HCT116 (cell line): ENCODE results near the gene ATRN. TPM values are rescaled to one million over a fixed set of nuclear protein-coding genes. Genes with fewer than 3 reads are reported as not detected.

Experiments used
- ATAC-seq: fragments of 200-7000 bp; cut with Tn5 transposase; 2 replicates; pipeline ENCODE4 v1.9.1; 2020; ENCODE audit warnings: mild to moderate bottlenecking, moderate library complexity
- BruUV-seq: library from RNA; stranded (reverse); fragments of 400-500 nt; replicated peaks from 2 replicates; lab custom pipeline; 2021; lab: Mats Ljungman, UMichigan
- CTCF ChIA-PET: fragments of 300-600 bp; sonication (Branson Sonifier 250); formaldehyde crosslinking; loops from one replicate; lab custom pipeline; 2021; ENCODE audit warnings: antibody characterized with exemption; lab: Charles Lee
- POLR2A ChIA-PET: fragments of 300-600, 350-600 bp; sonication (Branson Sonifier 250); formaldehyde crosslinking; loops from one replicate; lab custom pipeline; 2021; ENCODE audit warnings: antibody characterized with exemption; lab: Charles Lee
- RAD21 ChIA-PET, 2 experiments: fragments of 300-600 bp; sonication (Branson Sonifier 250); formaldehyde crosslinking; loops; one replicate each; lab custom pipeline; 2023; ENCODE audit warnings: low total read pairs in 2 of 2; ENCODE audit not compliant: uncharacterized antibody in 2 of 2, unreplicated experiment in 2 of 2, low non-redundant PET in 1 of 2; lab: Charles Lee
- DNase-seq: peaks from one replicate; pipeline ENCODE4 v3.0.0-alpha.2; 2010; ENCODE audit warnings: low read depth, low spot score
- H2AFZ ChIP-seq: fragments of 200-600 bp; shearing (Covaris generic), sonication (generic); 2 replicates; pipeline ENCODE4 v1.6.1; 2017; ENCODE audit warnings: low read depth, mixed run types, mixed read lengths, antibody characterized with exemption, low read length; ENCODE audit not compliant: poor library complexity, severe bottlenecking
- H3K27ac ChIP-seq: 2 replicates; pipeline ENCODE4 v1.5.1; 2012; ENCODE audit warnings: low read depth, low read length
- H3K27me3 ChIP-seq: fragments of 200-600 bp; sonication (generic); 2 replicates; pipeline ENCODE4 v1.6.1; 2016; ENCODE audit warnings: mixed run types, low read length, mixed read lengths; ENCODE audit not compliant: insufficient read depth
- H3K36me3 ChIP-seq, 2 experiments: fragments of 200-500 bp in 1 of 2; fragments of 200-600 bp in 1 of 2; sonication (Bioruptor generic) in 1 of 2; sonication (generic) in 1 of 2; 2 replicates each; pipeline versions ENCODE4 v1.5.1 to v1.6.1; 2014 to 2016; ENCODE audit warnings: low read length in 2 of 2, inconsistent platforms in 1 of 2, mixed read lengths in 1 of 2, mixed run types in 1 of 2; ENCODE audit not compliant: insufficient read depth in 2 of 2, control insufficient read depth in 1 of 2
- H3K4me1 ChIP-seq, 2 experiments: fragments of 200-600 bp in 1 of 2; sonication (generic) in 1 of 2; 2 replicates each; pipeline versions ENCODE4 v1.5.1 to v1.6.1; 2012 to 2017; ENCODE audit warnings: low read length in 2 of 2, inconsistent platforms in 1 of 2, mild to moderate bottlenecking in 1 of 2, mixed read lengths in 1 of 2, mixed run types in 1 of 2, moderate library complexity in 1 of 2; ENCODE audit not compliant: insufficient read depth in 2 of 2, control insufficient read depth in 1 of 2
- H3K4me2 ChIP-seq: fragments of 200-600 bp; sonication (generic); 2 replicates; pipeline ENCODE4 v1.6.1; 2017; ENCODE audit warnings: mixed run types, low read length, mixed read lengths
- H3K4me3 ChIP-seq, 2 experiments: fragments of 200-600 bp in 1 of 2; sonication (generic) in 1 of 2; replicated peaks in 1 of 2; 2 replicates each; pipeline ENCODE4 v1.5.1; 2011 to 2016; ENCODE audit warnings: low read length in 2 of 2, control low read depth in 1 of 2, low read depth in 1 of 2, mild to moderate bottlenecking in 1 of 2, mixed read lengths in 1 of 2, mixed run types in 1 of 2
- H3K79me2 ChIP-seq: fragments of 200-600 bp; sonication (generic); 2 replicates; pipeline ENCODE4 v1.6.1; 2017; ENCODE audit warnings: mild to moderate bottlenecking, mixed run types, low read length, moderate library complexity, mixed read lengths; ENCODE audit not compliant: insufficient read depth
- H3K9ac ChIP-seq: fragments of 200-600 bp; sonication (generic); 2 replicates; pipeline ENCODE4 v1.6.1; 2016; ENCODE audit warnings: low read length, mixed read lengths
- H3K9me2 ChIP-seq: fragments of 200-600 bp; sonication (generic), shearing (Covaris generic); 2 replicates; pipeline ENCODE4 v1.6.1; 2017; ENCODE audit warnings: mixed run types, mild to moderate bottlenecking, moderate library complexity; ENCODE audit not compliant: insufficient read depth
- H3K9me3 ChIP-seq, 2 experiments: fragments of 200-500 bp in 1 of 2; fragments of 200-600 bp in 1 of 2; sonication (Bioruptor generic) in 1 of 2; sonication (generic) in 1 of 2; 2 replicates each; pipeline ENCODE4 v1.6.1; 2014 to 2017; ENCODE audit warnings: low read length in 2 of 2, mixed read lengths in 2 of 2, inconsistent platforms in 1 of 2, low read depth in 1 of 2, mild to moderate bottlenecking in 1 of 2, mixed run types in 1 of 2, moderate library complexity in 1 of 2; ENCODE audit not compliant: control insufficient read depth in 1 of 2, insufficient read depth in 1 of 2
- H4K20me1 ChIP-seq: fragments of 200-600 bp; sonication (generic), shearing (Covaris generic); 2 replicates; pipeline ENCODE4 v1.6.1; 2017; ENCODE audit warnings: mixed run types, mild to moderate bottlenecking, moderate library complexity; ENCODE audit not compliant: insufficient read depth
- CEBPB ChIP-seq: IDR thresholded peaks from 2 replicates; pipeline ENCODE4 v1.6.1; 2012; ENCODE audit warnings: low read depth
- EGR1 ChIP-seq: IDR thresholded peaks from 2 replicates; pipeline ENCODE4 v1.6.1; 2012; ENCODE audit warnings: low read depth
- EZH2phosphoT487 ChIP-seq: fragments of 200-600 bp; IDR thresholded peaks from 2 replicates; pipeline ENCODE4 v1.6.1; 2018; ENCODE audit warnings: antibody characterized with exemption, borderline replicate concordance
- FOSL1 ChIP-seq: IDR thresholded peaks from 2 replicates; pipeline ENCODE4 v1.6.1; 2012; ENCODE audit warnings: low read depth
- ZFX ChIP-seq: fragments of 450-650 bp; IDR thresholded peaks from 2 replicates; pipeline ENCODE4 v1.6.1; 2017
- ZNF274 ChIP-seq: fragments of 200-500 bp; sonication (Bioruptor generic); IDR thresholded peaks from 2 replicates; pipeline ENCODE4 v1.6.1; 2014; ENCODE audit warnings: mild to moderate bottlenecking, low read depth, low read length, inconsistent platforms
- intact Hi-C: fragments of 100-400 bp; cut with micrococcal nuclease; formaldehyde crosslinking; loops from 2 replicates; pipeline ENCODE4 v1.10.0; 2022
- total RNA-seq: library from RNA; stranded (reverse); gene quantifications from one replicate; pipeline ENCODE4 v1.2.1, GENCODE V29; 2021; ENCODE audit not compliant: unreplicated experiment
- TF ChIP-seq, protein P1 (sequence below): IDR thresholded peaks from 2 replicates; pipeline ENCODE4 v1.6.1; 2012

ATRN gene
- total RNA-seq, 1 experiment from 2014 or later: 24.4 TPM

DNA sequence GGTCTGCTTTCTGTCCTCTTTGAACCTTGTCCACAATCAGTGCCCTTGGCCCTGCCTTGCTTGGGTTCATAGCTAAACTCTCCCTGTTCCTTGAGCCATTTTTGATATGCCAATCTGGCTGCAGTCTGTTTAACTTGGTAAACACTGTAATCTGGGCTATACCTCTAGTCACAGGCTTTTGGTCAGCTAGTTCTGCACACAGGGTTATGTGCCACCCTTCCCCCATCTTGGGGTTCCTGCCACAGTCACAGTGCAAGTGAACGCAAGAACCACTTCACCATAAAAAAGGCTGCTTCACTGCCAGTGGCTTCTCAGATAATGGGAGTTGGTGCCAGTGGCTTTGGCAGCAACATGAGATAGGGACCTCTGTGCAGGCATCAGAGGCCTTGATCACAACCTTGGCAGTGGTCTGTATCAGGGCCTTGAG is 10.9 kb upstream of the ATRN start:
- H3K4me1 ChIP-seq: no peaks in the 10 kb centered on the region
- POLR2A ChIA-PET: interaction anchor here (1.9 kb wide), 1 partner anchor 11 kb away, joined by 4 read pairs; the partner anchor contains the start of gene ATRN
- H3K4me2 ChIP-seq: no peak overlapping the region
- H3K36me3 ChIP-seq: no peaks in the 10 kb centered on the region
- no peak overlapping the region for H3K27ac ChIP-seq
- no peaks in the 10 kb centered on the region for H3K9me2 ChIP-seq
- intact Hi-C loops: no loop called here
- no peaks in the 10 kb centered on the region for H4K20me1 ChIP-seq
- RAD21 ChIA-PET: no interaction called here
- DNase-seq (no peak), ATAC-seq (no peak)
- no peak overlapping the region for H3K9ac ChIP-seq
- H3K27me3 ChIP-seq: no peaks in the 10 kb centered on the region; the same call in 1 of the 2 replicates
- H3K4me3 ChIP-seq: no peak overlapping the region
- CTCF ChIA-PET: no interaction called here
- H3K79me2 ChIP-seq: no peaks in the 10 kb centered on the region
- BruUV-seq: no TSS peak
- no peaks in the 10 kb centered on the region for H3K9me3 ChIP-seq
- TF ChIP-seq ZFX: no peak
- no peak for TF ChIP-seq FOSL1
- no peak for TF ChIP-seq EGR1
- no peak for TF ChIP-seq CEBPB
- TF ChIP-seq, all 23 proteins: peak for 0
- no peak overlapping the region for H2AFZ ChIP-seq

DNA sequence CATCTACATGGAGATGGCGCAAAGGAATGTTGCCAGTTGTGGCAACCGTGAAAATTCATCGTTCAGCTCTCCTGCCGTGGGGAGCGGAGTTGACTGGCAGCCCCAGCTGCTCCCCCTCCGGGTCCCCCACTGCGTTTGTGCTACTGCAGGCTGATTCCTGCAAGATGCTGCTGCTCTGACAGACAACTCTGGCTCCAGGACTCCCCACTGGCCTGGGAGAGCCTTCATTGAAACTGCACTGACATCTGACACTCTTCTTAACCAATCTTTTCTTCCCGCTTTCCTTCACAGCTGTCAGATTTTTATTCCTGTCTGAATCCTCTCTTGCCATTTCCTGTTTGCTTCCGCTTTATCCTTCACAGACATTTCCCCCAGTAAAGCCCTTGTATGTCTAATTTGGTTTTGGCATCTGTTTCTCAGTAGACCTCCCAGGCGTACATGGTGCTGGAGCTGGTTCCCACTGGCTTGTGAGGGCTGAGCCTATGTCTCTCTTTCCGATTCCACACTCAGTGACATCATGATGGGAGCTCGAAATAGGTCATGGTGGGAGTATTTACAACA is 9.5 kb upstream of the ATRN start:
- Histone ChIP-seq H3K9ac (no peak overlapping the region), H3K9me3 (no peaks in the 10 kb centered on the region), H3K4me1 (no peaks in the 10 kb centered on the region), H3K27ac (no peak overlapping the region), H3K79me2 (no peaks in the 10 kb centered on the region), H3K27me3 (peaks cover 3% of the 10 kb centered on the region; the same call in 1 of the 2 replicates), H3K4me2 (no peak overlapping the region), H3K36me3 (no peaks in the 10 kb centered on the region), H4K20me1 (no peaks in the 10 kb centered on the region), H2AFZ (no peak overlapping the region), H3K9me2 (no peaks in the 10 kb centered on the region), H3K4me3 (no peak overlapping the region)
- TF ChIP-seq ZNF274: no peak
- no peak for TF ChIP-seq EZH2phosphoT487
- TF ChIP-seq, protein P1, sequence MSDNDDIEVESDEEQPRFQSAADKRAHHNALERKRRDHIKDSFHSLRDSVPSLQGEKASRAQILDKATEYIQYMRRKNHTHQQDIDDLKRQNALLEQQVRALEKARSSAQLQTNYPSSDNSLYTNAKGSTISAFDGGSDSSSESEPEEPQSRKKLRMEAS: no peak
- RAD21 ChIA-PET: no interaction called here
- POLR2A ChIA-PET: interaction anchor here (1.2 to 1.9 kb wide), 2 partner anchors 9 kb away, joined by 4 to 5 read pairs; partner anchors contain the start of gene ATRN
- BruUV-seq: no TSS peak
- intact Hi-C loops: no loop called here
- DNase-seq: no peak
- CTCF ChIA-PET: no interaction called here
- ATAC-seq: no peak
